Liver (tissue), 3 donors: ENCODE data around the gene PWWP2B.
A peak's percentile ranks its signal among the peaks of the same experiment; 100 is the strongest.

Experiments
- ATF3 ChIP-seq: IDR thresholded peaks from 2 replicates; pipeline ENCODE4 v1.6.1; 2016; ENCODE audit warnings: antibody characterized with exemption
- CTCF ChIP-seq: fragments of 150-350 bp; IDR thresholded peaks from 2 replicates; pipeline ENCODE4 v1.5.1; 2017; ENCODE audit warnings: improper control_type of control experiment, low read depth, low read length; ENCODE audit not compliant: missing input control
- FOXA1 ChIP-seq: IDR thresholded peaks from 2 replicates; pipeline ENCODE4 v1.6.1; 2016; ENCODE audit warnings: antibody characterized with exemption
- HNF4A ChIP-seq, 2 donors: conservative IDR thresholded peaks; 2 replicates each; pipeline ENCODE4 v1.6.1; 2016; ENCODE audit warnings: antibody characterized with exemption in 2 of 2, mild to moderate bottlenecking in 2 of 2
- JUND ChIP-seq, 2 donors: IDR thresholded peaks; 2 replicates each; pipeline ENCODE4 v1.6.1; 2016; ENCODE audit warnings: antibody characterized with exemption in 2 of 2
- NR2F2 ChIP-seq: IDR thresholded peaks from 2 replicates; pipeline ENCODE4 v1.6.1; 2016; ENCODE audit warnings: antibody characterized with exemption
- SP1 ChIP-seq: IDR thresholded peaks from 2 replicates; pipeline ENCODE4 v1.6.1; 2018; ENCODE audit warnings: antibody characterized with exemption, mild to moderate bottlenecking
- TAF1 ChIP-seq: conservative IDR thresholded peaks from 2 replicates; pipeline ENCODE4 v1.6.1; 2016; ENCODE audit warnings: antibody characterized with exemption, mild to moderate bottlenecking
- YY1 ChIP-seq: IDR thresholded peaks from 2 replicates; pipeline ENCODE4 v1.6.1; 2016; ENCODE audit warnings: antibody characterized with exemption, mild to moderate bottlenecking
- ZBTB33 ChIP-seq: IDR thresholded peaks from 2 replicates; pipeline ENCODE4 v1.6.1; 2016; ENCODE audit warnings: antibody characterized with exemption
- TF ChIP-seq, protein P1 (sequence below): IDR thresholded peaks from 2 replicates; pipeline ENCODE4 v1.6.1; 2016; ENCODE audit warnings: antibody characterized with exemption
- TF ChIP-seq, protein P2 (sequence below): IDR thresholded peaks from 2 replicates; pipeline ENCODE4 v1.6.1; 2016; ENCODE audit warnings: antibody characterized with exemption, mild to moderate bottlenecking
- donor health status: healthy.
- donor health status: healthy.

GRCh38 chr10:132443605-132443982 is 46.6 kb downstream of the PWWP2B start:
- TF ChIP-seq CTCF: peak; percentile 11
- TF ChIP-seq, protein P1, sequence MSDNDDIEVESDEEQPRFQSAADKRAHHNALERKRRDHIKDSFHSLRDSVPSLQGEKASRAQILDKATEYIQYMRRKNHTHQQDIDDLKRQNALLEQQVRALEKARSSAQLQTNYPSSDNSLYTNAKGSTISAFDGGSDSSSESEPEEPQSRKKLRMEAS: no peak
- TF ChIP-seq SP1: no peak
- TF ChIP-seq ATF3: no peak
- TF ChIP-seq JUND (IDR thresholded peaks at IDR 0.05): no peak
- no peak for TF ChIP-seq ZBTB33
- TF ChIP-seq, protein P2, sequence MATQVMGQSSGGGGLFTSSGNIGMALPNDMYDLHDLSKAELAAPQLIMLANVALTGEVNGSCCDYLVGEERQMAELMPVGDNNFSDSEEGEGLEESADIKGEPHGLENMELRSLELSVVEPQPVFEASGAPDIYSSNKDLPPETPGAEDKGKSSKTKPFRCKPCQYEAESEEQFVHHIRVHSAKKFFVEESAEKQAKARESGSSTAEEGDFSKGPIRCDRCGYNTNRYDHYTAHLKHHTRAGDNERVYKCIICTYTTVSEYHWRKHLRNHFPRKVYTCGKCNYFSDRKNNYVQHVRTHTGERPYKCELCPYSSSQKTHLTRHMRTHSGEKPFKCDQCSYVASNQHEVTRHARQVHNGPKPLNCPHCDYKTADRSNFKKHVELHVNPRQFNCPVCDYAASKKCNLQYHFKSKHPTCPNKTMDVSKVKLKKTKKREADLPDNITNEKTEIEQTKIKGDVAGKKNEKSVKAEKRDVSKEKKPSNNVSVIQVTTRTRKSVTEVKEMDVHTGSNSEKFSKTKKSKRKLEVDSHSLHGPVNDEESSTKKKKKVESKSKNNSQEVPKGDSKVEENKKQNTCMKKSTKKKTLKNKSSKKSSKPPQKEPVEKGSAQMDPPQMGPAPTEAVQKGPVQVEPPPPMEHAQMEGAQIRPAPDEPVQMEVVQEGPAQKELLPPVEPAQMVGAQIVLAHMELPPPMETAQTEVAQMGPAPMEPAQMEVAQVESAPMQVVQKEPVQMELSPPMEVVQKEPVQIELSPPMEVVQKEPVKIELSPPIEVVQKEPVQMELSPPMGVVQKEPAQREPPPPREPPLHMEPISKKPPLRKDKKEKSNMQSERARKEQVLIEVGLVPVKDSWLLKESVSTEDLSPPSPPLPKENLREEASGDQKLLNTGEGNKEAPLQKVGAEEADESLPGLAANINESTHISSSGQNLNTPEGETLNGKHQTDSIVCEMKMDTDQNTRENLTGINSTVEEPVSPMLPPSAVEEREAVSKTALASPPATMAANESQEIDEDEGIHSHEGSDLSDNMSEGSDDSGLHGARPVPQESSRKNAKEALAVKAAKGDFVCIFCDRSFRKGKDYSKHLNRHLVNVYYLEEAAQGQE: no peak
- TF ChIP-seq HNF4A (conservative IDR thresholded peaks at IDR 0.05): no peak
- no peak for TF ChIP-seq YY1
- no peak for TF ChIP-seq FOXA1
- TF ChIP-seq TAF1: no peak
- no peak for TF ChIP-seq NR2F2
